GM23248 (cell line): ENCODE measurements around the gene LRRC61.

Experiments
- EZH2 ChIP-seq: fragments of 200-600 bp; sonication (generic); IDR thresholded peaks from 2 replicates; pipeline ENCODE4 v1.6.1; 2018; ENCODE audit warnings: antibody characterized with exemption, mild to moderate bottlenecking; ENCODE audit not compliant: insufficient read depth, poor library complexity, severe bottlenecking
- EZH2phosphoT487 ChIP-seq: fragments of 200-600 bp; sonication (generic); IDR thresholded peaks from 2 replicates; pipeline ENCODE4 v1.6.1; 2018; ENCODE audit warnings: antibody characterized with exemption, moderate library complexity, mild to moderate bottlenecking, low read depth; ENCODE audit not compliant: insufficient read depth

DNA sequence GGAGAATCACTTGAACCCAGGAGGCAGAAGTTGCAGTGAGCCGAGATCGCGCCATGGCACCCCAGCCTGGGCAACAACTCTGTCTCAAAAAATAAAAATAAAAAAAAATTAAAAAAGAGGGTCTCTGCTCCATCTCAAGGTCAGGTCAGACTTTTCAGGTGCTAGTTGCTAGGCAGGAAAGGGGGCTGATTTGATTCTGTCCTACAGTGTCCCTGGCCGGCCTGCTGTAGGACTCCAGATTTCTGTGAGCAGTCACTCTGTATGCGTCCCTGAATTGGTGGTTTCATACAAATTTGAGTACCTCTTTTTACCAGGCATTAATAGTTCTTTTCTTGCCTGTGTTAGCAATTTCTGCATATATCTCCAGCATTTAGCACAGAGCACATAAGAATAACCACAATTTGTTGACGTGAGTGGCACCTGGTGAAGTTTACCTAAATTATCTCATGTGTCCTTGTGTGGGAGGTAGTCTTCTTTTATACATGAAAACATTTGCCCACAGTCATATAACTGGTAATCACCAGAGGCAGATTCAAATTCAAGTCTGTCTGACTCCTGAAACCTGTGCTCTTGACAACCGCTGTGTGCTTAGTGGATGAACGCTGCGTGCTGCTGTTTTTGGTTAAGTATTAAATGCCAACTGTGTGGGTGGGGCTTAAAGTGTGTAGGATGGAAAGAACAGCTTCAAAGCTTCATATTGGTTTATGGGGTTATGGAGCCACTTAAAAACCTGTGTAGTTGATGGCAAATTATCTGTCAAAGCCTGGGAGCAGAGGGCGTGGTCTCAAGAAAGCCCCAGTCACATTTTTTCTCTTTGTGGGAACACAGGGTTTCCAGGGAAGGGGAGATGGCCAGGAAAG is 52.7 kb downstream of the LRRC61 start:
- TF ChIP-seq EZH2 (no peak), EZH2phosphoT487 (no peak)
